ENCODE measurements around the gene SMIM10. TPM values are rescaled to one million over a fixed set of nuclear protein-coding genes. Genes with fewer than 3 reads are reported as not detected.

The SMIM10 gene
- total RNA-seq, 1 donor from 2014 or later, result 5.2 TPM

DNA sequence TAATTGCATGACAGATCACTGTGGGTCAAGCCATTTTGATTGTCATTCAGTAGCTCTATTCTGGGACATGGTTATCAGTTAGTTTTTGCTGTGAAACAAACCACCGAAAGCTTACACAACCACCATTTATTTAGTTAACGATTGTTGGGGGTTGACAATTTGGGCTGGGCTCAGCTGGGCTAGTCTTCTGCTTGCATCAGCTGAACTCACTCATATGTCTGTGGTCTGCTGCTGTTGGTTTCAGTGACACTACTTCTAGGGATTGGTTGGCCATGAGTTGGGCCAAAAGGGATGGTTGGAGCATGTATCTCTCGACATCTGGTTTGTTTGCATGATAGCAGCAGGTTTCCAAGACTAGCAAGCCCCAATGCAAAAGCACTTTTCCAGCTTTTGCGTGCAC lies 5.3 kb upstream of the SMIM10 start:
- H3K9me3 ChIP-seq, result no peaks in the 10 kb centered on the region
- H3K36me3 ChIP-seq, result no peaks in the 10 kb centered on the region
- intact Hi-C loops (cut with DNase I), result no loop called here
- no peak overlapping the region for H3K27ac ChIP-seq
- TF ChIP-seq, protein P1, sequence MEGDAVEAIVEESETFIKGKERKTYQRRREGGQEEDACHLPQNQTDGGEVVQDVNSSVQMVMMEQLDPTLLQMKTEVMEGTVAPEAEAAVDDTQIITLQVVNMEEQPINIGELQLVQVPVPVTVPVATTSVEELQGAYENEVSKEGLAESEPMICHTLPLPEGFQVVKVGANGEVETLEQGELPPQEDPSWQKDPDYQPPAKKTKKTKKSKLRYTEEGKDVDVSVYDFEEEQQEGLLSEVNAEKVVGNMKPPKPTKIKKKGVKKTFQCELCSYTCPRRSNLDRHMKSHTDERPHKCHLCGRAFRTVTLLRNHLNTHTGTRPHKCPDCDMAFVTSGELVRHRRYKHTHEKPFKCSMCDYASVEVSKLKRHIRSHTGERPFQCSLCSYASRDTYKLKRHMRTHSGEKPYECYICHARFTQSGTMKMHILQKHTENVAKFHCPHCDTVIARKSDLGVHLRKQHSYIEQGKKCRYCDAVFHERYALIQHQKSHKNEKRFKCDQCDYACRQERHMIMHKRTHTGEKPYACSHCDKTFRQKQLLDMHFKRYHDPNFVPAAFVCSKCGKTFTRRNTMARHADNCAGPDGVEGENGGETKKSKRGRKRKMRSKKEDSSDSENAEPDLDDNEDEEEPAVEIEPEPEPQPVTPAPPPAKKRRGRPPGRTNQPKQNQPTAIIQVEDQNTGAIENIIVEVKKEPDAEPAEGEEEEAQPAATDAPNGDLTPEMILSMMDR (IDR thresholded peaks at IDR 0.05), result no peak
- no peak for ATAC-seq
- no peak for DNase-seq
- no peaks in the 10 kb centered on the region for H3K27me3 ChIP-seq
- H3K4me1 ChIP-seq, result no peaks in the 10 kb centered on the region
- H3K4me3 ChIP-seq, result no peak overlapping the region

DNA sequence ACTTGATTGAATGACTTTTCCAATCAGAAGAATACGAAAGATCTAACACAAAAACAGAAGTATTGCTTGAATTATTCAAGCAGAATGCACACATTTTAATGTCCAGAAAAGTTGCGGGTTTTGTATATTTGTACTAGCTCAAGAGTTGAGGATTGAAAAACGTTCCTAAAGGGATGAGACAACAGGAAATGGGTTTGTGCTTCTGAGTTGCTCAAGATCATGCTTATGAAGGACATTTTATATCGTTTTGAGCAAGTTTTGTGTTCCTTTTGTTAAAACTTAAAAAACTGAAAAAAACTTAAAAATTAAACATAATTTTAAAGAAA lies 353 bp upstream of the SMIM10 start:
- Histone ChIP-seq H3K4me1 (no peaks in the 10 kb centered on the region), H3K36me3 (no peaks in the 10 kb centered on the region), H3K9me3 (no peaks in the 10 kb centered on the region), H3K27ac (no peak overlapping the region), H3K4me3 (peak overlapping the region; percentile 52), H3K27me3 (no peaks in the 10 kb centered on the region)
- DNase-seq (no peak), ATAC-seq (no peak)
- intact Hi-C loops (cut with DNase I), result no loop called here
- TF ChIP-seq, protein P1 (IDR thresholded peaks at IDR 0.05), result no peak

DNA sequence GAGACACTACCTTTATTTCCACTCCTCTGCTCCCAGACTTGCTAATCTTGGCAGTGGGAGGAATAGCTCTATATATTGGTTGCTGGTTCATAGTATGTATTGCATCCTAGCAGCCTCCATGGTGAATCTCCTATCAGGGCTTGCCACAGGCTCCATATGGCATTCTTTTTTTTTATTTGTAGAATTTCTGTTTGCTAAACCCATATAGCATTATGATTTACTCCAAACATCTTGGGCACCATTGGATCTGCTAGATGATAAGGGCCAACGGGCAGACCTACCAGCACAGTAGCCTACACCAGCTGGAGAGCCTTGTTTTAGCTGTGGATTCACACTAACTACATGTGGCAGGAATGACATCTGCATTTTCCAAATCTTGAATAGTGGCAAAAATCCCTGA lies 6.9 kb downstream of the SMIM10 start:
- TF ChIP-seq, protein P1 (IDR thresholded peaks at IDR 0.05), result no peak
- Histone ChIP-seq H3K27me3 (no peaks in the 10 kb centered on the region), H3K36me3 (no peaks in the 10 kb centered on the region), H3K9me3 (no peaks in the 10 kb centered on the region), H3K4me3 (no peak overlapping the region), H3K27ac (no peak overlapping the region), H3K4me1 (no peaks in the 10 kb centered on the region)
- intact Hi-C loops (cut with DNase I), result no loop called here
- ATAC-seq, result no peak
- no peak for DNase-seq

- DNase-seq (no peak), ATAC-seq (no peak)
- Histone ChIP-seq H3K27ac (no peak overlapping the region), H3K4me1 (no peaks in the 10 kb centered on the region), H3K9me3 (no peaks in the 10 kb centered on the region), H3K4me3 (no peak overlapping the region), H3K27me3 (no peaks in the 10 kb centered on the region), H3K36me3 (no peaks in the 10 kb centered on the region)
- intact Hi-C loops (cut with DNase I), result no loop called here
- TF ChIP-seq, protein P1 (IDR thresholded peaks at IDR 0.05), result no peak
These were observed 7.5 kb downstream of the SMIM10 start for GRCh38 chrX:134998246-134998645.

GRCh38 chrX:134999469-134999868 lies 8.7 kb downstream of the SMIM10 start:
- Histone ChIP-seq H3K4me3 (no peak overlapping the region), H3K27me3 (no peaks in the 10 kb centered on the region), H3K36me3 (no peaks in the 10 kb centered on the region), H3K27ac (no peak overlapping the region), H3K4me1 (no peaks in the 10 kb centered on the region), H3K9me3 (no peaks in the 10 kb centered on the region)
- DNase-seq (no peak), ATAC-seq (peak; percentile 46)
- intact Hi-C loops (cut with DNase I), result no loop called here
- TF ChIP-seq, protein P1 (IDR thresholded peaks at IDR 0.05), result peak; percentile 48

DNA sequence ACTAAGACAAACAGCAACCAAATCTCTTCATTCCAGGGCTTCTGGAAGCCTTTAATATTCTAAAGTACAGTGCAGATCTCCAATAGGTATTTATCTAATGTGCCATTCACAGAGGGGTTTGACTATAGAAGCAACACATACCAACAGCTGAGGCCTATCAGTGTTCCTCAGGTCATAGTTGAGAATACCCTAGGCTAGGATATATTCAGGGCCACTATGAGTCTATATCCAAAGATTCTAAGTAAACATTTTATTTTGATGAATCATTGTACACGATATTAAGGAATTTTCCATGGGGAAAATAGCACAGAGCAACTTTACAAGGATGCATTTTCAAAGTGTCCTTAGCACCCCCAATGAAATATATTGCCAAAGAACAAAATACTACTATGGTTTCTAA lies 9.7 kb downstream of the SMIM10 start:
- TF ChIP-seq, protein P1 (IDR thresholded peaks at IDR 0.05), result no peak
- H3K4me1 ChIP-seq, result no peaks in the 10 kb centered on the region
- DNase-seq, result no peak
- H3K4me3 ChIP-seq, result no peak overlapping the region
- no peak for ATAC-seq
- intact Hi-C loops (cut with DNase I), result no loop called here
- no peaks in the 10 kb centered on the region for H3K9me3 ChIP-seq
- H3K27me3 ChIP-seq, result no peaks in the 10 kb centered on the region
- no peak overlapping the region for H3K27ac ChIP-seq
- H3K36me3 ChIP-seq, result no peaks in the 10 kb centered on the region
